Measurements from ENCODE around the gene LRRTM4. TPM values are rescaled to one million over a fixed set of nuclear protein-coding genes. Genes with fewer than 3 reads are reported as not detected.

LRRTM4 gene
- total RNA-seq, 1 experiment from 2014 or later, result 12.0 TPM

DNA sequence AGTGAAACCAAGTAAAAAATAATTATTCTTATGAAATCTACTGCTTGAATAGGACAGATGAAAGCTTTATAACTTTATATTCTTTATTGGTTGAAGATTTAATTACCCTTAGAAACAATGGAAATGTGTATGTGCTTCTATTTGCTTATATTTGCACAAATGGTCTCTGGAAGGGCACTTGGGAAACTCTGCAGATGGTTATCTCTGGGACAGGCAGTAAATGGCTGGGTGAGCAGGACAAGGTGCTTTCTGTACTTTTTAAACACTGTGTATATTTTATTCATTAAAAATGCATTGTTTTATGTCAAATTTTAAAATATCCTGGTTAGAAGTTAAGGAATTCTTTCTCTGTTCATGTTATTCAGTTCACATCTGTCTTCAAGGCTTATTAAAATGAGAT is 131.1 kb downstream of the LRRTM4 start:
- Histone ChIP-seq H3K4ac (ENCODE audit: low read depth, low read length) (no peak overlapping the region), H2BK12ac (ENCODE audit: insufficient read length, low read depth, low read length) (no peak overlapping the region), H3T11ph (ENCODE audit: low read length) (no peak overlapping the region), H2AK5ac (ENCODE audit: insufficient read length, low read length) (no peak overlapping the region), H2BK5ac (ENCODE audit: insufficient read length, low read length) (no peak overlapping the region), H3K4me1 (ENCODE audit: insufficient read depth, low read length) (peaks cover 4% of the 10 kb centered on the region), H3K79me1 (ENCODE audit: insufficient read depth, low read depth, low read length, poor library complexity, severe bottlenecking) (no peaks in the 10 kb centered on the region), H3K18ac (ENCODE audit: insufficient read length, low read depth, low read length) (no peak overlapping the region), H3K23me2 (ENCODE audit: insufficient read length, low read depth, low read length, poor library complexity, severe bottlenecking) (no peaks in the 10 kb centered on the region), H3K14ac (ENCODE audit: insufficient read depth, low read length) (no peak overlapping the region), H3K27me3 (ENCODE audit: insufficient read depth, low read length) (no peaks in the 10 kb centered on the region), H4K5ac (ENCODE audit: insufficient read length, low read depth, low read length) (no peak overlapping the region), H2AFZ (ENCODE audit: low read length) (no peak overlapping the region), H4K20me1 (ENCODE audit: control insufficient read depth, insufficient read depth, insufficient read length) (no peaks in the 10 kb centered on the region), H2BK15ac (ENCODE audit: low read depth, low read length) (no peak overlapping the region), H3K4me2 (ENCODE audit: insufficient read depth, insufficient read length, low read length) (no peak overlapping the region), H3K79me2 (ENCODE audit: insufficient read depth, low read length) (no peaks in the 10 kb centered on the region), H2BK20ac (ENCODE audit: low read depth, low read length, poor library complexity, severe bottlenecking) (no peak overlapping the region), H3K27ac (ENCODE audit: insufficient read length, low read depth, low read length) (no peak overlapping the region), H3K56ac (ENCODE audit: insufficient read length, low read depth, low read length) (no peak overlapping the region), H4K8ac (replicated peaks; ENCODE audit: insufficient read length, low read depth, low read length) (no peak overlapping the region), H3K9me3 (ENCODE audit: control insufficient read depth, low read depth, low read length) (no peaks in the 10 kb centered on the region), H4K91ac (ENCODE audit: insufficient read length, low read depth, low read length) (no peak overlapping the region), H3K9ac (ENCODE audit: extremely low read depth, insufficient read length, low read length) (no peak overlapping the region), H2BK120ac (ENCODE audit: low read depth, low read length, poor library complexity, severe bottlenecking) (no peak overlapping the region), H3K23ac (ENCODE audit: insufficient read length, low read depth, low read length) (no peak overlapping the region)
- no peaks in the 10 kb centered on the region for H3K9me3 Mint-ChIP-seq
- no peak overlapping the region for H3K4me3 Mint-ChIP-seq
- H3K27ac Mint-ChIP-seq, result no peak overlapping the region
- TF ChIP-seq, protein P1, sequence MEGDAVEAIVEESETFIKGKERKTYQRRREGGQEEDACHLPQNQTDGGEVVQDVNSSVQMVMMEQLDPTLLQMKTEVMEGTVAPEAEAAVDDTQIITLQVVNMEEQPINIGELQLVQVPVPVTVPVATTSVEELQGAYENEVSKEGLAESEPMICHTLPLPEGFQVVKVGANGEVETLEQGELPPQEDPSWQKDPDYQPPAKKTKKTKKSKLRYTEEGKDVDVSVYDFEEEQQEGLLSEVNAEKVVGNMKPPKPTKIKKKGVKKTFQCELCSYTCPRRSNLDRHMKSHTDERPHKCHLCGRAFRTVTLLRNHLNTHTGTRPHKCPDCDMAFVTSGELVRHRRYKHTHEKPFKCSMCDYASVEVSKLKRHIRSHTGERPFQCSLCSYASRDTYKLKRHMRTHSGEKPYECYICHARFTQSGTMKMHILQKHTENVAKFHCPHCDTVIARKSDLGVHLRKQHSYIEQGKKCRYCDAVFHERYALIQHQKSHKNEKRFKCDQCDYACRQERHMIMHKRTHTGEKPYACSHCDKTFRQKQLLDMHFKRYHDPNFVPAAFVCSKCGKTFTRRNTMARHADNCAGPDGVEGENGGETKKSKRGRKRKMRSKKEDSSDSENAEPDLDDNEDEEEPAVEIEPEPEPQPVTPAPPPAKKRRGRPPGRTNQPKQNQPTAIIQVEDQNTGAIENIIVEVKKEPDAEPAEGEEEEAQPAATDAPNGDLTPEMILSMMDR (conservative IDR thresholded peaks at IDR 0.05), result no peak
- no peak for DNase-seq
- no peaks in the 10 kb centered on the region for H3K27me3 Mint-ChIP-seq (ENCODE audit: low read depth)
- H3K4me1 Mint-ChIP-seq, result peaks cover 34 to 38% of the 10 kb centered on the region in 2 experiments
- H3K36me3 Mint-ChIP-seq (ENCODE audit: insufficient read depth in 1 of 3, low read depth in 3 of 3), result no peaks in the 10 kb centered on the region
